Mesenchymal stem cell (in vitro differentiated cells and primary cell): ENCODE results near the gene SEMA6C.

Experiments used
- DNase-seq: peaks from one replicate; pipeline ENCODE4 v3.0.0-alpha.2; 2013
- H2AFZ ChIP-seq: one replicate; pipeline ENCODE4 v1.6.1; 2013; ENCODE audit warnings: low read depth, mild to moderate bottlenecking, control low read depth, inconsistent platforms, low read length, moderate library complexity
- H2AK5ac ChIP-seq: 2 replicates; pipeline ENCODE4 v1.6.1; 2013; ENCODE audit warnings: low read length, moderate library complexity, mild to moderate bottlenecking, inconsistent platforms; ENCODE audit not compliant: severe bottlenecking
- H2BK120ac ChIP-seq: one replicate; pipeline ENCODE4 v1.6.1; 2013; ENCODE audit warnings: low read depth, mild to moderate bottlenecking, inconsistent platforms, low read length, moderate library complexity
- H2BK12ac ChIP-seq, 2 experiments: one replicate each; pipeline ENCODE4 v1.6.1; 2013; ENCODE audit warnings: inconsistent platforms in 2 of 2, low read length in 2 of 2, mild to moderate bottlenecking in 2 of 2, moderate library complexity in 2 of 2, control low read depth in 1 of 2
- H2BK15ac ChIP-seq: one replicate; pipeline ENCODE4 v1.6.1; 2013; ENCODE audit warnings: mild to moderate bottlenecking, low read depth, inconsistent platforms; ENCODE audit not compliant: poor library complexity, severe bottlenecking
- H2BK5ac ChIP-seq: 2 replicates; pipeline ENCODE4 v1.6.1; 2013; ENCODE audit warnings: low read depth, mild to moderate bottlenecking, low read length, control low read depth, inconsistent platforms; ENCODE audit not compliant: poor library complexity, severe bottlenecking
- H3K14ac ChIP-seq, 2 experiments: one replicate each; pipeline ENCODE4 v1.6.1; 2013; ENCODE audit warnings: inconsistent platforms in 2 of 2, low read length in 2 of 2, control low read depth in 1 of 2, mild to moderate bottlenecking in 1 of 2, moderate library complexity in 1 of 2
- H3K18ac ChIP-seq, 2 experiments: one replicate each; pipeline ENCODE4 v1.6.1; 2013; ENCODE audit warnings: inconsistent platforms in 2 of 2, low read length in 2 of 2, control low read depth in 1 of 2, low read depth in 1 of 2, mild to moderate bottlenecking in 1 of 2
- H3K23ac ChIP-seq, 2 experiments: one replicate each; pipeline ENCODE4 v1.6.1; 2013; ENCODE audit warnings: inconsistent platforms in 2 of 2, low read length in 2 of 2, mild to moderate bottlenecking in 2 of 2, moderate library complexity in 2 of 2, control low read depth in 1 of 2
- H3K27ac ChIP-seq: 2 replicates; pipeline ENCODE4 v1.5.1; 2013; ENCODE audit warnings: mild to moderate bottlenecking, moderate library complexity, low read length, control low read depth, inconsistent platforms; ENCODE audit not compliant: poor library complexity, severe bottlenecking
- H3K27me3 ChIP-seq, 2 experiments: 2 replicates each; pipeline versions ENCODE4 v1.6.1 to v1.7.0; 2013; ENCODE audit warnings: low read length in 2 of 2, mild to moderate bottlenecking in 2 of 2, moderate library complexity in 2 of 2, control low read depth in 1 of 2, inconsistent platforms in 1 of 2; ENCODE audit not compliant: control insufficient read depth in 1 of 2, insufficient read depth in 1 of 2
- H3K36me3 ChIP-seq, 2 experiments: 2 replicates each; pipeline versions ENCODE4 v1.6.1 to v1.7.0; 2013; ENCODE audit warnings: low read length in 2 of 2, control low read depth in 1 of 2, inconsistent platforms in 1 of 2, low read depth in 1 of 2, mild to moderate bottlenecking in 1 of 2; ENCODE audit not compliant: insufficient read depth in 2 of 2, control insufficient read depth in 1 of 2
- H3K4ac ChIP-seq, 2 experiments: one replicate each; pipeline ENCODE4 v1.6.1; 2013; ENCODE audit warnings: inconsistent platforms in 2 of 2, low read length in 2 of 2, mild to moderate bottlenecking in 2 of 2, moderate library complexity in 2 of 2, control low read depth in 1 of 2, low read depth in 1 of 2
- H3K4me1 ChIP-seq: 2 replicates; pipeline ENCODE4 v1.6.1; 2013; ENCODE audit warnings: low read depth, low read length, control low read depth; ENCODE audit not compliant: control insufficient read depth, insufficient read depth
- H3K4me2 ChIP-seq: 2 replicates; pipeline ENCODE4 v1.6.1; 2013; ENCODE audit warnings: low read length, mild to moderate bottlenecking, inconsistent platforms; ENCODE audit not compliant: poor library complexity, severe bottlenecking
- H3K4me3 ChIP-seq, 2 experiments: 2 replicates each; pipeline versions ENCODE4 v1.5.1 to v1.7.0; 2013; ENCODE audit warnings: low read length in 2 of 2, mild to moderate bottlenecking in 2 of 2, control low read depth in 1 of 2, low read depth in 1 of 2; ENCODE audit not compliant: insufficient read depth in 1 of 2
- H3K79me1 ChIP-seq: replicated peaks from 2 replicates; pipeline ENCODE4 v1.6.1; 2013; ENCODE audit warnings: mild to moderate bottlenecking, control low read depth, low read length, inconsistent platforms; ENCODE audit not compliant: poor library complexity, severe bottlenecking
- H3K9ac ChIP-seq: 2 replicates; pipeline ENCODE4 v1.7.0; 2013; ENCODE audit warnings: mild to moderate bottlenecking, low read length, moderate library complexity
- H3K9me3 ChIP-seq: 2 replicates; pipeline ENCODE4 v1.7.0; 2013; ENCODE audit warnings: mild to moderate bottlenecking, low read length; ENCODE audit not compliant: control insufficient read depth
- H4K8ac ChIP-seq: one replicate; pipeline ENCODE4 v1.6.1; 2013; ENCODE audit warnings: inconsistent platforms, mild to moderate bottlenecking, low read length, moderate library complexity
- H4K91ac ChIP-seq: one replicate; pipeline ENCODE4 v1.6.1; 2013; ENCODE audit warnings: mild to moderate bottlenecking, low read length, inconsistent platforms
- WGBS: methylation state at CpG from one replicate; pipeline ENCODE4 v1.1.7; 2013; ENCODE audit warnings: mixed read lengths; 5-methylcytosine and 5-hydroxymethylcytosine counted together

The SEMA6C gene

DNA sequence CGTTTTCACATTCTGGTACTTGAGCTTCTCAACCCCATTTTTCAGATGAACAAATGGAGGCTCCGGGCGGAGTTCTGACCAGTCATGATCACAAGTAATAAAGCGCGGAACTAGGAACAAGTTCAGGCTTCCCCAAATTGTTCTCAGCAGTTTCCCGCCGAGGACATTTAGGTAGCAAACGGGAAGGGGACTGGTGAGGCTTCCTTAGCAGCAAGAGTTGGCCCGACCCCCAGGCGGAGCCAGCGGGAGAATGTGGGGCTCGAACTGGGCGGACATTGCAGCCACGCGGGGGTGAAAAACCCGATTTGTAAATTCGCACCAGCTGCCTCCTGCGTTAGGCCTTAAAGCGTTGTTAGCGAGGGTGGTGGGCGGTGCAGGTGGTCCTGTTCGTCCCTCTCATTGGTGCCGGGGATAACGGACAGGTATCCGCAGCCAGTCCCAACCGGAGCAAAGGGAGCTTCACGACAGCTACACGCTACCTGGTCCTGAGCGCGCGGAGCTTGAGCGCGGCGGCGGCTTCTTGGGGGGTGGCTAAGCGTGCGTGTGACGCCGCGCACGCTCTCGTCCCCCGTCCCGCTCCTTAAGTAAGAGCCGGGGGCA, 15.3 kb downstream of the SEMA6C start:
- H2BK5ac ChIP-seq = no peak overlapping the region
- WGBS = 14% methylated on average over 45 of the region's 45 CpGs
- H3K23ac ChIP-seq = peak overlapping the region in 1 of 2 experiments; percentile 6
- H3K4me3 ChIP-seq = peak overlapping the region in 1 of 2 experiments; percentile 67
- peaks cover 0 to 25% of the 10 kb centered on the region in 2 experiments for H3K27me3 ChIP-seq
- DNase-seq = peak; percentile 79
- peak overlapping the region in 1 of 2 experiments; percentile 50 for H3K18ac ChIP-seq
- H3K9me3 ChIP-seq = no peaks in the 10 kb centered on the region
- H2BK12ac ChIP-seq = no peak overlapping the region
- no peak overlapping the region for H2AK5ac ChIP-seq
- H2BK120ac ChIP-seq = no peak overlapping the region
- H2AFZ ChIP-seq = peak overlapping the region; percentile 89
- no peak overlapping the region for H4K91ac ChIP-seq
- peaks cover 7 to 41% of the 10 kb centered on the region in 2 experiments for H3K36me3 ChIP-seq
- no peak overlapping the region for H3K4me2 ChIP-seq
- no peaks in the 10 kb centered on the region for H3K79me1 ChIP-seq
- H3K4me1 ChIP-seq = peaks cover 7% of the 10 kb centered on the region
- H3K9ac ChIP-seq = peak overlapping the region; percentile 57
- H3K4ac ChIP-seq = no peak overlapping the region
- H3K27ac ChIP-seq = no peak overlapping the region
- no peak overlapping the region for H3K14ac ChIP-seq
- no peak overlapping the region for H2BK15ac ChIP-seq
- H4K8ac ChIP-seq = peak overlapping the region; percentile 64

DNA sequence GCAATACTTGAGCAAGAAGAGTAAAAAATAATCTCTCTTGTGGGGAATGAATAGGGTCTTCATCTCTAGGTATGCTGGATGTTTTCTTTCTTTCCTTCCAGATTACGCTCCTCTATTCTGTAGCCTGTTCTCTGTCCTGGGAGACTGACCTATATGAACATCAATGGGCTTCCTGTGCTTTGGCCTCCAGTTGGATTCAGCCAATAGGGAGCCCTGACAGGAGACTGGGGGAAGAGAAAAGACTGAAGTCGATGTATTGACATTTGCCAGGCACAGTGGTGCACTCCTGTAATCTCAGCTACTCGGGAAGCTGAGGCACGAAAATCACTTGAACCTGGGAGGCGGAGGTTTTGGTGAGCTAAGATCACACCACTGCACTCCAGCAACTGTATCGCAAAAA, 17.6 kb downstream of the SEMA6C start:
- Histone ChIP-seq H3K14ac (no peak overlapping the region), H3K18ac (no peak overlapping the region), H3K9ac (no peak overlapping the region), H3K9me3 (no peaks in the 10 kb centered on the region), H3K4ac (no peak overlapping the region), H2AK5ac (no peak overlapping the region), H2AFZ (no peak overlapping the region), H4K91ac (no peak overlapping the region), H3K79me1 (no peaks in the 10 kb centered on the region), H3K27me3 (peaks cover 0 to 25% of the 10 kb centered on the region in 2 experiments), H3K4me2 (no peak overlapping the region), H3K23ac (no peak overlapping the region), H3K4me3 (no peak overlapping the region), H3K4me1 (peaks cover 7% of the 10 kb centered on the region), H4K8ac (no peak overlapping the region), H3K36me3 (peaks cover 9 to 20% of the 10 kb centered on the region in 2 experiments), H2BK15ac (no peak overlapping the region), H2BK5ac (no peak overlapping the region), H3K27ac (no peak overlapping the region), H2BK120ac (no peak overlapping the region), H2BK12ac (no peak overlapping the region)
- WGBS = 66% methylated on average over 6 of the region's 6 CpGs
- DNase-seq = no peak

DNA sequence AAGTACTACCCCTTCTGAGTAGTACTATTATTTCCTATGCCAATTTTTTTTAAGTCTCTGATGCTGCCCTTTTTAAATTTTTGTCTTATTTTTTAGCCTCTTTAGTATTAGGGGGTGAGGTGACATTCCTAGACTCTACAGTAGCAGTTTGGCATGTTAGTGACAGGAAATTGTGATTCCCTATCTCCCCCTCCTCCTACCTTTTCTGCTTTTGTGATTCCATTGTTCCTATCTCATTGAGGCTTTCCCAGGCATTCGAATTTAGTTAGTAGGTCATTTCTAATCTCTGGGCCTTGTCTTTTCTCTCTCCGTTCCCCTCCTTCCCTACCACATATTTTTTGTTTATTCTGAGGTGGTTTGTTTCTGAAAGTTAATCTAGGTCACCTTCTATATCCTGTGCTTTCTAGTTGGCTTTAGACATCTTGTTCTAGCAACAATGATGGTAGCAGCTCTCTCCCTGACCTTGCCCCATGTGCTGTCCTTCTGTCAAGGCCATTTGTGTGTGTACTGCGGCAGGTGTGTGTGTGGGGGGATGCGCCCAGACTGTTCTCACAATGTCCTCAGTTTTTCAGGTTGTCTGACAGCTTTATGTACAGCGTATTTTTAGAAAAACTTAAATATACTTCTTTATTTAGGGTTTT, 21.5 kb downstream of the SEMA6C start:
- DNase-seq = no peak
- H2AK5ac ChIP-seq = no peak overlapping the region
- no peak overlapping the region for H2AFZ ChIP-seq
- no peak overlapping the region for H3K27ac ChIP-seq
- H3K4ac ChIP-seq = no peak overlapping the region
- H3K23ac ChIP-seq = no peak overlapping the region
- no peaks in the 10 kb centered on the region for H3K4me1 ChIP-seq
- H3K27me3 ChIP-seq = peaks cover 0 to 4% of the 10 kb centered on the region in 2 experiments
- H3K9ac ChIP-seq = no peak overlapping the region
- H3K79me1 ChIP-seq = no peaks in the 10 kb centered on the region
- H3K18ac ChIP-seq = no peak overlapping the region
- no peak overlapping the region for H2BK5ac ChIP-seq
- no peak overlapping the region for H3K4me2 ChIP-seq
- peaks cover 0 to 9% of the 10 kb centered on the region in 2 experiments for H3K36me3 ChIP-seq
- H4K91ac ChIP-seq = no peak overlapping the region
- no peak overlapping the region for H2BK120ac ChIP-seq
- H3K9me3 ChIP-seq = no peaks in the 10 kb centered on the region
- no peak overlapping the region for H2BK15ac ChIP-seq
- WGBS = 100% methylated on average over 2 of the region's 5 CpGs
- no peak overlapping the region for H2BK12ac ChIP-seq
- H3K4me3 ChIP-seq = no peak overlapping the region
- H4K8ac ChIP-seq = no peak overlapping the region
- H3K14ac ChIP-seq = no peak overlapping the region

DNA sequence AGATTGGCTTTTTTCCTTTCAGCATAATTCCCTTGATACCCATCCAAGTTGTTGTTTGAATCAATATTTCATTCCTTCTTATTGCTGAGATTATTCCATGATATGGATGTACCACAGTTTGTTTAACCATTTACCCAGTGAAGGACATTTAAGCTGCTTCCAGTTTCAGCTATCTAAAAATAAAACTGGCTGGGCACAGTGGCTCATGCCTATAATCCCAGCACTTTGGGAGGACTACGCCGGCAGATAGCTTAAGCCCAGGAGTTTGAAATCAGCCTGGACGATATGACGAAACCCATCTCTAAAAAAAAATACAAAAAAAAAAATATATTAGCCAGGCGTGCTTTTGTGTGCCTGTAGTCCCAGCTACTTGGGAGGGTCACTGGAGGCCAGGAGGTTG, 32.6 kb downstream of the SEMA6C start:
- Histone ChIP-seq H4K91ac (no peak overlapping the region), H3K4me2 (no peak overlapping the region), H4K8ac (no peak overlapping the region), H2AFZ (no peak overlapping the region), H3K9me3 (no peaks in the 10 kb centered on the region), H2BK12ac (no peak overlapping the region), H3K14ac (no peak overlapping the region), H3K23ac (no peak overlapping the region), H3K4me3 (no peak overlapping the region), H2BK120ac (no peak overlapping the region), H3K4me1 (no peaks in the 10 kb centered on the region), H3K27ac (no peak overlapping the region), H3K27me3 (no peaks in the 10 kb centered on the region), H3K4ac (no peak overlapping the region), H3K9ac (no peak overlapping the region), H3K18ac (no peak overlapping the region), H3K79me1 (no peaks in the 10 kb centered on the region), H3K36me3 (peaks cover 0 to 19% of the 10 kb centered on the region in 2 experiments), H2BK15ac (no peak overlapping the region), H2BK5ac (no peak overlapping the region), H2AK5ac (no peak overlapping the region)
- 100% methylated on average over 2 of the region's 5 CpGs for WGBS
- no peak for DNase-seq
